Panc1 (cell line): ENCODE measurements around the gene SYCE3. TPM values are rescaled to one million over a fixed set of nuclear protein-coding genes. Genes with fewer than 3 reads are reported as not detected.

Source experiments
- ATAC-seq: fragments of 200-7000 bp; cut with Tn5 transposase; 2 replicates; pipeline ENCODE4 v1.9.1; 2020; ENCODE audit warnings: mild to moderate bottlenecking, moderate library complexity
- BruUV-seq: library from RNA; stranded (reverse); fragments of 400-500 nt; replicated peaks from 2 replicates; lab custom pipeline; 2021; lab: Mats Ljungman, UMichigan
- CTCF ChIA-PET: fragments of 300-600 bp; sonication (Branson Sonifier 250); formaldehyde crosslinking; loops from one replicate; lab custom pipeline; 2022; ENCODE audit warnings: antibody characterized with exemption; lab: Charles Lee
- POLR2A ChIA-PET: fragments of 300-600 bp; sonication (Branson Sonifier 250); formaldehyde crosslinking; loops from one replicate; lab custom pipeline; 2022; ENCODE audit warnings: antibody characterized with exemption; lab: Charles Lee
- DNase-seq: peaks from one replicate; pipeline ENCODE4 v3.0.0-alpha.2; 2010; ENCODE audit warnings: low read depth, low spot score
- H3K27ac ChIP-seq: 2 replicates; pipeline ENCODE4 v1.5.1; 2011; ENCODE audit warnings: mild to moderate bottlenecking, low read length, inconsistent platforms
- H3K27me3 ChIP-seq: fragments of 200-500 bp; sonication (Bioruptor generic); 2 replicates; pipeline ENCODE4 v1.6.0; 2014; ENCODE audit warnings: low read length, inconsistent platforms; ENCODE audit not compliant: control insufficient read depth, insufficient read depth
- H3K36me3 ChIP-seq: fragments of 200-500 bp; sonication (Bioruptor generic); 2 replicates; pipeline ENCODE4 v1.5.1; 2014; ENCODE audit warnings: inconsistent platforms, mild to moderate bottlenecking, low read length, moderate library complexity; ENCODE audit not compliant: control insufficient read depth, insufficient read depth
- H3K4me1 ChIP-seq: 2 replicates; pipeline ENCODE4 v1.5.1; 2011; ENCODE audit warnings: inconsistent platforms, mild to moderate bottlenecking, low read length, moderate library complexity; ENCODE audit not compliant: control insufficient read depth, insufficient read depth
- H3K4me3 ChIP-seq, 2 experiments: 2 replicates each; pipeline ENCODE4 v1.5.1; 2011 to 2012; ENCODE audit warnings: low read depth in 2 of 2, low read length in 2 of 2, mild to moderate bottlenecking in 2 of 2, inconsistent platforms in 1 of 2, moderate library complexity in 1 of 2
- H3K9me3 ChIP-seq: fragments of 200-500 bp; sonication (Bioruptor generic); 2 replicates; pipeline ENCODE4 v1.5.1; 2014; ENCODE audit warnings: low read depth, mild to moderate bottlenecking, inconsistent platforms, low read length, moderate library complexity; ENCODE audit not compliant: control insufficient read depth, insufficient read depth
- CTCF ChIP-seq: fragments of 450-650 bp; IDR thresholded peaks from 2 replicates; pipeline ENCODE4 v1.5.1; 2017; ENCODE audit warnings: mild to moderate bottlenecking
- POLR2AphosphoS5 ChIP-seq: IDR thresholded peaks from 2 replicates; pipeline ENCODE4 v1.6.1; 2012; ENCODE audit warnings: mild to moderate bottlenecking, low read depth, low read length, moderate library complexity
- REST ChIP-seq, 2 experiments: IDR thresholded peaks; 2 replicates each; pipeline ENCODE4 v1.6.1; 2011 to 2012; ENCODE audit warnings: low read depth in 2 of 2, control low read depth in 1 of 2, low read length in 1 of 2, mild to moderate bottlenecking in 1 of 2, moderate library complexity in 1 of 2; ENCODE audit not compliant: insufficient read depth in 1 of 2
- SIN3A ChIP-seq: IDR thresholded peaks from 2 replicates; pipeline ENCODE4 v1.6.1; 2012; ENCODE audit warnings: low read depth, mild to moderate bottlenecking, low read length, moderate library complexity, borderline replicate concordance; ENCODE audit not compliant: insufficient read depth
- TCF7L2 ChIP-seq: IDR thresholded peaks from 2 replicates; pipeline ENCODE4 v1.6.1; 2011; ENCODE audit warnings: mild to moderate bottlenecking, low read depth, low read length, inconsistent platforms
- in situ Hi-C: cut with HindIII; loops from 2 replicates; pipeline ENCODE4 v1.10.0; 2016; ENCODE audit warnings: low sequenced_read_pairs, low pct_unique_long_range_greater_than_20kb
- intact Hi-C: fragments of 100-400 bp; cut with micrococcal nuclease; formaldehyde crosslinking; loops from one replicate; pipeline ENCODE4 v1.10.0; 2022; ENCODE audit not compliant: unreplicated experiment
- total RNA-seq: library from RNA; stranded (reverse); gene quantifications from one replicate; pipeline ENCODE4 v1.2.1, GENCODE V29; 2021; ENCODE audit not compliant: unreplicated experiment

Gene SYCE3
- total RNA-seq, 1 experiment from 2014 or later, result not detected

DNA sequence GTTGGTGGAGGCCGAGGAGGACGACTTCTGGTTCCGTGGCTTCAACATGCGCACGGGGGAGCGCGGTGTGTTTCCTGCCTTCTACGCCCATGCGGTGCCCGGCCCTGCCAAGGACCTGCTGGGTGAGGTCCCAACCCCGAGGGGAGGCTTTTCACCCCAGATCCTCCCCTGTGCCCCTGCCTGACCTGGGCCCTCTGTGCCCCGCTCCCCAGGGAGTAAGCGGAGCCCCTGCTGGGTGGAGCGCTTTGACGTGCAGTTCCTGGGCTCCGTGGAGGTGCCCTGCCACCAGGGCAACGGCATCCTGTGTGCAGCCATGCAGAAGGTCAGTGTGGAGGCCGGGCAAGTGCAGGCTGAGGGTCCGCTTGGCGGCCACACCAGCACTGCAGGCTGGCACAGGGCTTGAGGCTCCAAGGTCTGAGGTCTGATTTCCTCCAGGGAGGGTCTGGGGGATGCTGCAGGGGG, 42.9 kb upstream of the SYCE3 start:
- Histone ChIP-seq H3K9me3 (no peaks in the 10 kb centered on the region), H3K36me3 (no peaks in the 10 kb centered on the region), H3K27ac (no peak overlapping the region), H3K27me3 (no peaks in the 10 kb centered on the region), H3K4me3 (no peak overlapping the region), H3K4me1 (peaks cover 3% of the 10 kb centered on the region; the same call in 1 of the 2 replicates)
- ChIA-PET POLR2A (interaction anchor here (0.5 kb wide), 1 partner anchor 14 kb away, joined by 3 read pairs; no protein-coding TSS in a partner anchor), CTCF (no interaction called here)
- in situ Hi-C loops, result no loop called here
- DNase-seq, result no peak
- no TSS peak for BruUV-seq
- intact Hi-C loops, result no loop called here
- no peak for ATAC-seq
- TF ChIP-seq POLR2AphosphoS5 (no peak), REST (IDR thresholded peaks at IDR 0.05; ENCODE audit: insufficient read depth in 1 of 2, low read depth in 2 of 2, low read length in 1 of 2) (no peak), SIN3A (no peak), CTCF (no peak), TCF7L2 (no peak)

GRCh38 chr22:50605002-50605612, 42.4 kb upstream of the SYCE3 start:
- H3K4me1 ChIP-seq, result peaks cover 3% of the 10 kb centered on the region; the same call in 1 of the 2 replicates
- H3K27me3 ChIP-seq, result no peaks in the 10 kb centered on the region
- intact Hi-C loops (no loop called here), in situ Hi-C loops (no loop called here)
- no peak overlapping the region for H3K27ac ChIP-seq
- H3K36me3 ChIP-seq, result no peaks in the 10 kb centered on the region
- no peak for TF ChIP-seq SIN3A
- no peak for TF ChIP-seq CTCF
- no peak for TF ChIP-seq TCF7L2
- TF ChIP-seq REST (IDR thresholded peaks at IDR 0.05; ENCODE audit: insufficient read depth in 1 of 2, low read depth in 2 of 2, low read length in 1 of 2), result no peak
- no peak for TF ChIP-seq POLR2AphosphoS5
- no peaks in the 10 kb centered on the region for H3K9me3 ChIP-seq
- ChIA-PET CTCF (interaction anchor here (0.9 kb wide), 1 partner anchor 97 kb away, joined by 4 read pairs; the partner anchor contains the start of gene LMF2), POLR2A (no interaction called here)
- ATAC-seq (no peak), DNase-seq (no peak)
- no TSS peak for BruUV-seq
- H3K4me3 ChIP-seq, result no peak overlapping the region
